Keratinocyte (primary cell): ENCODE measurements around the gene COPZ1. TPM values are rescaled to one million over a fixed set of nuclear protein-coding genes. Genes with fewer than 3 reads are reported as not detected.

ENCODE experiments used
- DNase-seq: peaks from one replicate; pipeline ENCODE4 v3.0.0-alpha.2; 2011; ENCODE audit warnings: low read depth, missing footprints, low spot score
- FAIRE-seq: peaks from 2 replicates; lab custom pipeline; 2011; peaks lifted over from hg19 to GRCh38; lab: Jason Lieb, UNC
- H2AFZ ChIP-seq: 2 replicates; pipeline ENCODE4 v1.6.0; 2012; ENCODE audit warnings: low read length, control low read depth, inconsistent platforms; ENCODE audit not compliant: control insufficient read depth
- H3K27ac ChIP-seq: 2 replicates; pipeline ENCODE4 v1.5.1; 2011; ENCODE audit warnings: low read length; ENCODE audit not compliant: control insufficient read depth, insufficient read depth
- H3K27me3 ChIP-seq: 3 replicates; pipeline ENCODE4 v1.6.0; 2011; ENCODE audit warnings: low read length; ENCODE audit not compliant: control insufficient read depth, insufficient read depth; ENCODE audit errors: extremely low read depth
- H3K36me3 ChIP-seq, 2 experiments: 2 replicates in 1 of 2; 3 replicates in 1 of 2; pipeline ENCODE4 v1.5.1; 2011; ENCODE audit warnings: low read length in 2 of 2, mild to moderate bottlenecking in 1 of 2; ENCODE audit not compliant: control insufficient read depth in 2 of 2, insufficient read depth in 2 of 2; ENCODE audit errors: extremely low read depth in 1 of 2
- H3K4me1 ChIP-seq: 3 replicates; pipeline ENCODE4 v1.5.1; 2011; ENCODE audit warnings: low read length; ENCODE audit not compliant: control insufficient read depth, insufficient read depth; ENCODE audit errors: extremely low read depth
- H3K4me2 ChIP-seq: 3 replicates; pipeline ENCODE4 v1.6.0; 2011; ENCODE audit warnings: low read depth, low read length; ENCODE audit not compliant: control insufficient read depth, insufficient read depth; ENCODE audit errors: extremely low read depth
- H3K4me3 ChIP-seq, 3 experiments: fragments of 200-600 bp in 1 of 3; sonication (generic) in 1 of 3; 2 replicates in 2 of 3; 3 replicates in 1 of 3; pipeline ENCODE4 v1.5.1; 2011 to 2016; ENCODE audit warnings: low read length in 3 of 3, mild to moderate bottlenecking in 3 of 3, control low read depth in 2 of 3, inconsistent platforms in 1 of 3, low read depth in 1 of 3, mixed read lengths in 1 of 3, mixed run types in 1 of 3, moderate library complexity in 1 of 3; ENCODE audit not compliant: control insufficient read depth in 2 of 3, insufficient read depth in 2 of 3; ENCODE audit errors: extremely low read depth in 1 of 3
- H3K79me2 ChIP-seq: 2 replicates; pipeline ENCODE4 v1.6.0; 2012; ENCODE audit warnings: low read length; ENCODE audit not compliant: control insufficient read depth, insufficient read depth
- H3K9ac ChIP-seq: 3 replicates; pipeline ENCODE4 v1.6.0; 2011; ENCODE audit warnings: low read length; ENCODE audit not compliant: control insufficient read depth, insufficient read depth; ENCODE audit errors: extremely low read depth
- H3K9me1 ChIP-seq: 3 replicates; pipeline ENCODE4 v1.6.0; 2011; ENCODE audit warnings: low read length; ENCODE audit not compliant: control insufficient read depth, insufficient read depth; ENCODE audit errors: extremely low read depth
- H3K9me3 ChIP-seq: 2 replicates; pipeline ENCODE4 v1.5.1; 2012; ENCODE audit warnings: low read depth, low read length; ENCODE audit not compliant: control insufficient read depth
- H4K20me1 ChIP-seq: 3 replicates; pipeline ENCODE4 v1.6.0; 2011; ENCODE audit warnings: low read length; ENCODE audit not compliant: control insufficient read depth, insufficient read depth; ENCODE audit errors: extremely low read depth
- EZH2 ChIP-seq: IDR thresholded peaks from one replicate; pipeline ENCODE4 v1.6.1; 2012; ENCODE audit warnings: inconsistent platforms, mild to moderate bottlenecking, low read length, moderate library complexity
- dilution Hi-C: fragments of 300-500 bp; cut with MboI; formaldehyde crosslinking; loops from one replicate; pipeline ENCODE4 v1.7.0; 2020; ENCODE audit warnings: low sequenced_read_pairs; ENCODE audit not compliant: extremely low pct_ligation_motif_present
- polyA plus RNA-seq, 5 experiments: library from polyadenylated mRNA; depleted of rRNA in 3 of 5; stranded (reverse) in 3 of 5; stranded (forward) in 1 of 5; unstranded in 1 of 5; fragments of >200 nt; gene quantifications; 1 replicate in 1 of 5; 2 replicates in 3 of 5; 3 replicates in 1 of 5; pipeline versions ENCODE4 v1.2.1 to v1.2.3, GENCODE V29; 2011 to 2012; ENCODE audit warnings: missing spikeins in 2 of 5, low read depth in 1 of 5, low replicate concordance in 1 of 5
- TF ChIP-seq, protein P1 (sequence below), 3 experiments: IDR thresholded peaks in 1 of 3; conservative IDR thresholded peaks in 1 of 3; optimal IDR thresholded peaks in 1 of 3; 2 replicates in 2 of 3; 3 replicates in 1 of 3; pipeline versions ENCODE3 to v1.5.1; 2011; ENCODE audit warnings: low read length in 3 of 3, mild to moderate bottlenecking in 3 of 3, moderate library complexity in 2 of 3, control low read depth in 1 of 3, inconsistent platforms in 1 of 3; ENCODE audit not compliant: insufficient read depth in 2 of 3; ENCODE audit errors: extremely low read depth in 1 of 3

Gene COPZ1
- polyA plus RNA-seq, 1 donor (not counting 4 experiments of a cell fraction or from before 2014, with no cell fraction given): 280 TPM

GRCh38 chr12:54387114-54387467, 62.2 kb downstream of the COPZ1 start:
- no peaks in the 10 kb centered on the region for H3K27me3 ChIP-seq
- peaks cover 5% of the 10 kb centered on the region for H4K20me1 ChIP-seq
- no peaks in the 10 kb centered on the region for H3K9me3 ChIP-seq
- TF ChIP-seq EZH2: no peak
- TF ChIP-seq, protein P1, sequence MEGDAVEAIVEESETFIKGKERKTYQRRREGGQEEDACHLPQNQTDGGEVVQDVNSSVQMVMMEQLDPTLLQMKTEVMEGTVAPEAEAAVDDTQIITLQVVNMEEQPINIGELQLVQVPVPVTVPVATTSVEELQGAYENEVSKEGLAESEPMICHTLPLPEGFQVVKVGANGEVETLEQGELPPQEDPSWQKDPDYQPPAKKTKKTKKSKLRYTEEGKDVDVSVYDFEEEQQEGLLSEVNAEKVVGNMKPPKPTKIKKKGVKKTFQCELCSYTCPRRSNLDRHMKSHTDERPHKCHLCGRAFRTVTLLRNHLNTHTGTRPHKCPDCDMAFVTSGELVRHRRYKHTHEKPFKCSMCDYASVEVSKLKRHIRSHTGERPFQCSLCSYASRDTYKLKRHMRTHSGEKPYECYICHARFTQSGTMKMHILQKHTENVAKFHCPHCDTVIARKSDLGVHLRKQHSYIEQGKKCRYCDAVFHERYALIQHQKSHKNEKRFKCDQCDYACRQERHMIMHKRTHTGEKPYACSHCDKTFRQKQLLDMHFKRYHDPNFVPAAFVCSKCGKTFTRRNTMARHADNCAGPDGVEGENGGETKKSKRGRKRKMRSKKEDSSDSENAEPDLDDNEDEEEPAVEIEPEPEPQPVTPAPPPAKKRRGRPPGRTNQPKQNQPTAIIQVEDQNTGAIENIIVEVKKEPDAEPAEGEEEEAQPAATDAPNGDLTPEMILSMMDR (optimal IDR thresholded peaks at IDR 0.05 in 1 of 3, IDR thresholded peaks at IDR 0.05 in 1 of 3, conservative IDR thresholded peaks at IDR 0.05 in 1 of 3; ENCODE audit: extremely low read depth in 1 of 3, insufficient read depth in 2 of 3, low read length in 3 of 3): no peak
- H3K9me1 ChIP-seq: peaks cover 3% of the 10 kb centered on the region
- peak overlapping the region; percentile 29 for H3K27ac ChIP-seq
- H3K9ac ChIP-seq: no peak overlapping the region
- peaks cover 70% of the 10 kb centered on the region for H3K79me2 ChIP-seq
- FAIRE-seq (no peak), DNase-seq (no peak)
- dilution Hi-C loops: no loop called here
- no peak overlapping the region for H3K4me3 ChIP-seq
- peaks cover 64% of the 10 kb centered on the region for H3K4me1 ChIP-seq
- peaks cover 8 to 20% of the 10 kb centered on the region in 2 experiments for H3K36me3 ChIP-seq
- no peak overlapping the region for H3K4me2 ChIP-seq
- H2AFZ ChIP-seq: no peak overlapping the region

DNA sequence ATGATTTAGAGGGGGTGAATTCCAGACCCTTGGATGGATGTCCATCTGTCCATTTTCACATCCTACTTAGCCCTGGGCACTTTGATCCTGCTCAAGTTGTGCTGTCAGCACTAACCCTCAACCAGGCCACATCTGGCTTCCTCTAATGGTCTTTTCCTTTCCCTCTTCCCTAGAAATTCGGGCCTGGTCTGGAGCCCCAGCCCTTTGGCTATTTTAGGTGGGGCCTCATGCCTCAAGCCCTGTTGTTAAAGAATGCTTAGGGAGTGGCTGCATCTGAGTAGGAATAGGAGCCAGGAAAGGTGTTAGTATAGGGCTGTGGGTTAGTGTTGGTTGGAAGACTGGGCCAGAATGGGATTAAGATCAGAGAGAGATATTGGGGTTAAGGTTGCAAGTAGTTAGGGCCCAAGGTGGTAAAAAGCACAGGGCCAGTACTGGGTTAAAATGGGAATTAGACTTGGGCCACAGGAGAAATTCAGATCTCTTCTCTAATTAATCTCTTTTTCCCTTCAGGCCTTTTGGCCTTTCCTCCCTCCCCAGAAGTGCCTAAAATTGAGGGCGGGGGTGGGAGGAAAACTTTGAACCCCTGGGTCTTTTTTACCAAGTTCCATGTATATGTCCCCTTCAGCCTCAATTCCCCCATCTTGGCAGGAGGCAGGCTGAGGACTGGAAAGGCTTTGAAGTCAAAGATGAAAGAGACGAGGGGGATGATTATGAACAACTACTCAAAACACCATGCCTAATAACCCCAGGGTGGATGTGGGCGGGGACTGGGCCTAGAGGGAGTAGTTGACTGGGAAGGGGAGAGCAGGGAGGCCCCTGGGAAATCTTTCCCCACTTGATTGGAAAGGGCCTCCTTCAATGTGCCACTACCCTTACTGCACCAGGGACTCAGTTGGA, 63.6 kb downstream of the COPZ1 start:
- Histone ChIP-seq H3K4me1 (peaks cover 64% of the 10 kb centered on the region), H3K9me1 (peaks cover 3% of the 10 kb centered on the region), H3K79me2 (peaks cover 63% of the 10 kb centered on the region), H3K9me3 (no peaks in the 10 kb centered on the region), H3K27me3 (no peaks in the 10 kb centered on the region), H3K4me3 (peak overlapping the region; percentile 0 to 88 (median 83)), H3K4me2 (peak overlapping the region; percentile 95), H4K20me1 (peaks cover 5% of the 10 kb centered on the region), H3K36me3 (peaks cover 5 to 16% of the 10 kb centered on the region in 2 experiments), H3K27ac (peak overlapping the region; percentile 29), H2AFZ (no peak overlapping the region), H3K9ac (peak overlapping the region; percentile 6)
- no peak for TF ChIP-seq EZH2
- TF ChIP-seq, protein P1 (optimal IDR thresholded peaks at IDR 0.05 in 1 of 3, IDR thresholded peaks at IDR 0.05 in 1 of 3, conservative IDR thresholded peaks at IDR 0.05 in 1 of 3; ENCODE audit: extremely low read depth in 1 of 3, insufficient read depth in 2 of 3, low read length in 3 of 3): no peak
- dilution Hi-C loops: no loop called here
- DNase-seq (no peak), FAIRE-seq (no peak)
